TTC549 (cell line): ENCODE results near the gene B3GNT9.

Experiments used
- FAIRE-seq: peaks from 2 replicates; lab custom pipeline; 2012; peaks lifted over from hg19 to GRCh38; lab: Jason Lieb, UNC

The B3GNT9 gene, protein sequence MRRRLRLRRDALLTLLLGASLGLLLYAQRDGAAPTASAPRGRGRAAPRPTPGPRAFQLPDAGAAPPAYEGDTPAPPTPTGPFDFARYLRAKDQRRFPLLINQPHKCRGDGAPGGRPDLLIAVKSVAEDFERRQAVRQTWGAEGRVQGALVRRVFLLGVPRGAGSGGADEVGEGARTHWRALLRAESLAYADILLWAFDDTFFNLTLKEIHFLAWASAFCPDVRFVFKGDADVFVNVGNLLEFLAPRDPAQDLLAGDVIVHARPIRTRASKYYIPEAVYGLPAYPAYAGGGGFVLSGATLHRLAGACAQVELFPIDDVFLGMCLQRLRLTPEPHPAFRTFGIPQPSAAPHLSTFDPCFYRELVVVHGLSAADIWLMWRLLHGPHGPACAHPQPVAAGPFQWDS

DNA sequence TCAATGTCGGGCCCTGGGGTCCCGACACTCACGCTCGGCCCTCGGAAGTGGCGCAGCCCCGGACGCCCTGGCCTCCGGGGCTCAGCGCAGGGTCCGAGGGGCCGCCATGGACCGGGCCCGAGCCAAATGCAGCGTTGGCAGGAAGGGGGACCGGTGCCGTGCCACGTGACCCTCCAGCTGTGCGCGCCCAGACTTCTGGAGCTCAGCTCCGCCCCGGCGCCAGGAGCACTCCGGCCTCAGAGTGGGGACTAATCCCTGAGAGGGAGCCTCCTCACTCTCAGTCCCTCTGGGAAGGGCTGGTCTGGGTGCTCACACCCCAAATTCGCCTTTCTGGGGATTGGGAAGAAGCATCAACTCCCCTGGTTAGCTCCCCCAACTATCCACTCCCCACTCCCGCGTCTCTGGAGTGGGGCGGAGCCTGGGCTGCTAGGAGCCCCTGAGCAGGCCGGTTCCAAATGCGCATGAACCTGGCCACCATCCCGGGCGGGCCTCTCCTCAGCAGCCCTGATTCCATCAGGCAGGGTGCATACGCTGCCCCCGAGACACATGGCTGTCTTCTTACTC lies at the start of gene B3GNT9:
B3GNT9 (minus strand) TSS at position 166 of the 564 bp plus-strand sequence. CDS start 513 bp downstream, outside the sequence.
- FAIRE-seq, result no peak

DNA sequence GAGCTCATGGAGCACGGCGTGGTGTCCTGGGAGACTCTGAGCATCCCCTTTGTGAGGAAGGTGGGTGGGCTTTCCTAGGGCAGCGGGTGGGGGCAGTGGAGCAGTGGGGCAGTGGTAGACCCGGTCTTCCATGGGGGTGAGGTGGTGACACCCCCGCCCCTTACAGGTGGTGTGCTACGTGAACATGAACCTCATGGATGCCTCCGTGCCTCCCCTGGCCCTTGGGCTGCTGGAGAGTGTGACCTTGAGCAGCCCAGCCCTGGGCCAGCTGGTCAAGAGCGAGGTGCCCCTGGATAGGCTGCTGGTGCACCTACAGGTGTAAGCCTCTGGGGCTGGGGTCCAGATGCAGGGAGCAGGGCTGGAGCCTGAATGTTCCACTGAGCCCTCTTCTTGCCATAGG lies 49.7 kb upstream of the B3GNT9 start:
- FAIRE-seq, result no peak

DNA sequence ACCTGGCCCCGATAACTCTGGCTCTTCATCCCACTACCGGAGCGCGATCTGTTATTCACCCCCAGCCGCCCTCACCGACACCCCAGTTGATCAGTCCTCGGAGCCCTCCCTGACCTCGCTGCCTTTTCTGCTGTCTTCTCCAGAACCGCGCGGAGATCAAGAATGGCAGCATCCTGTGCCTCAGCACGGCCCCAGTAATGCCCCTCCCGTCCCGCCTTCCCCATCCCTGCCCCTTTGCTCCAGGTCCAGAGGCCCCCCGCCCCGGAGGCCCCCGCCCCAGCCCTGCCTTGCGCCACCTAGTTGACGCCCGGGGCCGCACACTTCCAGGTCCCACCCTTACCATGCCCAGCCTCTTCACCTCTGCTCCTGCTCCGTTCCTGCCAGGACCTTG lies 49.0 kb upstream of the B3GNT9 start:
- FAIRE-seq, result no peak

DNA sequence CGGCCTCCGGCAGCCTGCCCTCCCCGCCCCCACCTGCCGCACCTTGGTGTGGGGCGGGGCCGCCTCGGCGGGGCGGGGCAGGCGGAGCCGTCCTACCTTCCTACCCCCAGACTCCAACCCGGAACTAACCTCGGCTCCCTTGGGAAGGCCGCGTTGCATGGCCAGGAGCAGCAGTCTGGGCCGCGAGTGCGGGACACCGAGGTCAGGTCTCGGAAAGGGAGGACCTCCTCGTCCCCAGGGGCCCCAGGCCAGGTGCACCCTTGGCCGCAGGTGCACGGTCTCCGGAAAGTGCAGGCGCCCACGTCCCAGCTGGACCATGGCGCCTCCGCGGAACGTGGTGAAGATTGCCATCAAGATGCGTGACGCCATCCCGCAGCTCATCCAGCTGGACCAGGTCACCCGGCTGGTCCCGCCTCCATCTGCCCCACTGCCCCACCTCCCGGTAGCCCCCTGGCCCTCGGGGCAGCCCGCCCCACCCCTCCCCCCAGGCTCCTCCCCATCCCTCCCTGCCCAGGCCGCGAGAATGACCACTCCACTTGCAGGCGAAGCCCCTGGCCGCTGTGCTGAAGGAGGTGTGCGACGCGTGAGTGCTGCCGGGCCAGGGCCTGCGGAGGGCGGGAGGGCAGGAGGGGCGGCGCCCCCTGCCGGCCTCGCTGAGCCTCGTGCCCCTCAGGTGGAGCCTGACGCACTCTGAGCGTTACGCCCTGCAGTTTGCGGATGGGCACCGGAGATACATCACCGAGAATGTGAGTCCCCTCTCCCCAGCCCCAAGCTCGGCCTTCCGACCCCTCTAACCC lies 48.4 kb upstream of the B3GNT9 start, which contains the start of gene ELMO3:
ELMO3 (plus strand) TSS at position 121 of the 797 bp plus-strand sequence; CDS start at position 317, 196 bp downstream.
- FAIRE-seq, result no peak

DNA sequence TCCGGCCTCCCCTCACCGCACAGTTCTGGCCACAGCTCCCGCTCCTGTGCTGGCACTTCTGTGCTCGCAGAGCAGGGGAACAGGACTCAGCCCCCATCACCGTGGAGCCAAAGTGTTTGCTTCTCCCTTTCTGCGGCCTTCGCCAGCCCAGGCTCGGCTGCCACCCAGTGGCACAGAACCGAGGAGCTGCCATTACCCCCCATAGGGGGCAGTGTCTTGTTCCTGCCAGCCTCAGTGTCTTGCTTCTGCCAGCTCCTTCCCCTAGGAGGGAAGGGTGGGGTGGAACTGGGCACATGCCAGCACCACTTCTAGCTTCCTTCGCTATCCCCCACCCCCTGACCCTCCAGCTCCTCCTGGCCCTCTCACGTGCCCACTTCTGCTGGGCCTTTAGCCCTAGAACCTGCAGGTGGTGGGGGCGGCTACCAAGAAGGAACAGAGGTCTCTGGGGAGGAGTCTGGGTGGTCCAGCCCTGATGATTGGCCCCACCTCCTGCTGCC lies 47.5 kb upstream of the B3GNT9 start:
- no peak for FAIRE-seq

DNA sequence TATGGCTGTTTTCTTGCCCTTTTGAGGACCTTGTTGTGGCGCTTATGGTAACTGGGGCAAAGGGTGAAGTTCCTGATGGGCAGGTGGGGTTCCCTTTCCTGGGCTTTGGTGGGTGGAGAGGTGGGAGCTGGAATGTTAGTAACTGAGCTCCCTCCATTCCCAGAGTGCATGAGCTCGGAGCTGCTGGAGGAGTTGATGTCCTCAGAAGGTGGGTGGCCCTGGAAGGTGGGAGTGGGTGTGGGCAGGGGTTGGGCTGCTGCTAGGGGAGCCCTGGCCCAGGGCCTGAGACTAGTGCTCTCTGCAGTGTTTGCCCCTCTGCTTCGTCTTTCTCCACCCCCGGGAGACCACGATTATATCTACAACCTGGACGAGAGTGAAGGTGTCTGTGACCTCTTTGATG lies 46.9 kb upstream of the B3GNT9 start:
- FAIRE-seq, result no peak

DNA sequence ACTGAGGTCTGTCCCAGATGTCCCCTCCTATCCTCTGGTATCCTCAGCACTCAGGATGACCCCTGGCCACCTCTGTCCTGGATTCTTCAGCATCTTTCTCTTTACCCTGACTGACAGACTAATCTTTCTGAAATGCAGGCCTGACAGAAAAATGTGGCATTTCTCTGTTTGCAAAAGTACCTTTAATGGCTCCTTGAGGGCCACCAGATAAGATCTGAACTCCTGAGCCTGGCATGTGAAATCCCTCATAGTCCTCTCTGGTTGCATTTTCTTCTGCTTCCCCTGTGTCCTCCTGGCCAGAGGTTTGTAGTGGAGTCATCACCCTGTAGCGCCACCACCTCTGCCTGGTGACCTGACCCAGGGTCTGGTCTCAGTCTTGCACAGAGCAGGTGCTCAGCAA lies 46.1 kb upstream of the B3GNT9 start:
- no peak for FAIRE-seq

DNA sequence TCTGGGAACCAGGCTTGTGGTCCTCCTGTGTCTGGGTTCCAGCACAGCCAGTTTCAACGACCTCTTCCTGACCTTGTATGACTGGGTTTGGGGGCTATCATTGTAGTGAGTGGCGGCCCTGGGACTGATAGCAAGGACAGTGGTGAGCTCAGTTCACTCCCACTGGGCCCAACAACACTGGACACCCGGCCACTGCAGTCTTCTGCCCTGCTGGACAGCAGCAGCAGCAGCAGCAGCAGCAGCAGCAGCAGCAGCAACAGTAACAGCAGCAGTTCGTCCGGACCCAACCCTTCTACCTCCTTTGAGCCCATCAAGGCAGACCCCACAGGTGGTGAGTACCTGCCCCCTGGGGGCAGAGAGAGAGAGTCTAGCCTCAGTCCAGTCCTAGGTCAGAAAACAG lies 44.9 kb upstream of the B3GNT9 start:
- no peak for FAIRE-seq

DNA sequence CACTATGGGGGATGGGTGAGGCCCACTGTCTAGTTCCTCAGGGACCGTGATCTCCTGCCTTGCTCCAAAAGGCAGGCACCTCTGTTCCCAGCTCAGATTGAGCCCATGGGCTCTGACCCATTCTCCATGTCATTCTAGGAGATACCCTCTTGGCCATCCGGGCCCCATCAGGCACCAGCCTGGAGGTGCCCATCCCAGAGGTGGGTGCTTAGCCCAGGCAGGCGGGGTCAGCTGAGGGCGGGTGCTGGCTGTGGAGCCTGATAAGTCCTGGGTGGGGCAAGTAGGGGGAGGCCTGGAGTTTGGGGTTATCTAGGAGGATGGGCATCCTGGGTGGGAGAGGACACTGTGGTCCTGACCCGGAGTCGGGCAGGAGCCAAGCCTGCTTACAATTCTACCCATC lies 43.5 kb upstream of the B3GNT9 start:
- FAIRE-seq, result no peak

DNA sequence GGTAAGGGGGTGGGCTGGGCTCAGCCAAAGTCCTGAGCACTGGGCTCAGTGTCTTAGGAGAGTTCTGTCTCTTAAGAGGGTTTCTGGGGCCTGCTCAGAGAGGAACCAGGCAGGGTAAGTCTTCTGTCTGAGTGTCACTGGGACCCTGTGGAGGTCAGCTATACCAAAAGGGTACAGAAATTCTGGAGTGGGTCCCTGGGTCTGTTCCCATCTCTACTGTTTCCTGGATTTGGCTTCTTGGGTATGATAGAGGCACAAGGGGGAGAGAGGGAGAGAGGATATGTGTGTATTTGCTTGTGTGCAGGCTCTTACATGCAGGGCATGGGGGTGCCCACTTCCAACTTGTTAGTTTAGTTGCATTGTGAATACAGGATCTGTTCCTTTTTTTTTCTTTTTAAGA lies 42.7 kb upstream of the B3GNT9 start:
- no peak for FAIRE-seq

DNA sequence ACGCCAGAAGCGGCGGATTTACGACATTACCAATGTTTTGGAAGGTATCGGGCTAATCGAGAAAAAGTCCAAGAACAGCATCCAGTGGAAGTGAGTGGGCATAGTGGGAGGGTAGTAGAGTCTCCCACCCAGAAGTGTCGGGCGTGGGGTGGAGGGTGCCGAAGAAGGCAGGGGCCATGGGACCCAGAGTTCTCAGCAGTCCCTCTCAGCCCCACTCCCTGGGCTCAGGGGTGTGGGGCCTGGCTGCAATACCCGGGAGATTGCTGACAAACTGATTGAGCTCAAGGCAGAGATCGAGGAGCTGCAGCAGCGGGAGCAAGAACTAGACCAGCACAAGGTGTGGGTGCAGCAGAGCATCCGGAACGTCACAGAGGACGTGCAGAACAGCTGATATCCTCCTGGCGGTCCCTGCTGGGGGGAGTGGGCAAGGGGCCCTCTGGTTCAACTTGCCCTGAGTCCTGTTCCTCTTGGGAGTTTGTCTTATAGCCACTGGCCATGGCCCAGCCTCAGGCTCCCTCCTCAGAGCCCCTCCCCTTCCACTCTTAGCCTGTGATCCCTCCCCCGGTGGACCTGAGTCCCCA lies 42.1 kb upstream of the B3GNT9 start:
- no peak for FAIRE-seq

DNA sequence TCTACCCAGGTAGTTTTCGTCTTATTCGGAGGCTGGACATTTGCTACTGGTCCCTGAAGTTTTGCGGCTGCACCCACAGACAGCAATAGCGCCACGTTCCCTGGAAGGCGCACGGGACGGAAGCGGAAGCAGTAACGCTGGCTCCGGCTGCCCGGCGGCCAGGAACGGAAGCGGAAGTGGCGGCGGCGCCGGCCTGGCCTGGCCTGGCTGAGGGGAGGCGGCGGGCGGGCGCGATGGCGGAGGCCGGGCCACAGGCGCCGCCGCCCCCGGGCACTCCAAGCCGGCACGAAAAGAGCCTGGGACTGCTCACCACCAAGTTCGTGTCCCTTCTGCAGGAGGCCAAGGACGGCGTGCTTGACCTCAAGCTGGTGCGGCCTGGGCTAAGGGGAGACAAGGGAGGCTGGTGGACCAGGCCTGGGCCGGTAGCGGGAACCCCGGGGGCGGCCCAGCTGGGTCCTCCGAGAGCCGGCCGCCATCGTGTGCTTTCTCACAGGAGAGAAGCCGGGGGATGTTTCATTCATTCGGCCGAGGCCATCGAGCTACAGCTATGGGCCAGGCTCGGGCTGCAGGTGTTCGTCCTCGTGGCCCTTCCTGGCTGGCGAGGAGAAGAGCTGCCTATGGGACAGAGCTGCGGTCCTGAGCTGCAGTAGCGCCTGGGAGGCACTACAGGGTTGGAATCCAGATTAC lies 41.3 kb upstream of the B3GNT9 start, which contains the start of gene E2F4:
E2F4 (plus strand) TSS at position 161 of the 687 bp plus-strand sequence; CDS start at position 234, 73 bp downstream.
- no peak for FAIRE-seq

DNA sequence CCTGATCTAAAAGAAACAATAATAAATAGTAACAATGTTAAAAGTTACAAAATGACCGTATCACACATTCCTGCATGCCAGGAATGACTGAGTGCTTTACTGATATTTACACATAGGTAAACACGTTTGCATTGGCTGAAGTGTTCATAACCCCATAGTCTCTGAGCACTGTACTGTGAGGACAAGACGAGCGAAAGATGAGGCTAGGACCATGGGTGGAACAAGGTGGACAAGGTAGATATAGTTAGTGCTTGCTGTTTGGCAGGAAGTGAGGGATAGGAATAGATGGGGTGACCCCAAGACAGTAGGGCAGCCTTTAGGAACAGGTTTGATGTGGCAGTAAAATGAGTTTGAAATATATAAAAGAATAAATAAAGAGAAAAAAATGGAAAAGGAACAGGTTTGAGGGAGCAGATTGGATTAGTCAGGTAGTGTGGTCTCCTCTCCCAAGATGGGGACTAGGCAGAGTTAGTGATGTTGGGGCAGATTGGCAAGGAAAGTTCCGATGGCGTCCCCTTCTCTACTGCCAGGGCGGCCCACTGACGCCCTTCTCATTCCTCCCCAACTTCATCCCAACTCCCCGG lies 40.7 kb upstream of the B3GNT9 start:
- FAIRE-seq, result no peak

DNA sequence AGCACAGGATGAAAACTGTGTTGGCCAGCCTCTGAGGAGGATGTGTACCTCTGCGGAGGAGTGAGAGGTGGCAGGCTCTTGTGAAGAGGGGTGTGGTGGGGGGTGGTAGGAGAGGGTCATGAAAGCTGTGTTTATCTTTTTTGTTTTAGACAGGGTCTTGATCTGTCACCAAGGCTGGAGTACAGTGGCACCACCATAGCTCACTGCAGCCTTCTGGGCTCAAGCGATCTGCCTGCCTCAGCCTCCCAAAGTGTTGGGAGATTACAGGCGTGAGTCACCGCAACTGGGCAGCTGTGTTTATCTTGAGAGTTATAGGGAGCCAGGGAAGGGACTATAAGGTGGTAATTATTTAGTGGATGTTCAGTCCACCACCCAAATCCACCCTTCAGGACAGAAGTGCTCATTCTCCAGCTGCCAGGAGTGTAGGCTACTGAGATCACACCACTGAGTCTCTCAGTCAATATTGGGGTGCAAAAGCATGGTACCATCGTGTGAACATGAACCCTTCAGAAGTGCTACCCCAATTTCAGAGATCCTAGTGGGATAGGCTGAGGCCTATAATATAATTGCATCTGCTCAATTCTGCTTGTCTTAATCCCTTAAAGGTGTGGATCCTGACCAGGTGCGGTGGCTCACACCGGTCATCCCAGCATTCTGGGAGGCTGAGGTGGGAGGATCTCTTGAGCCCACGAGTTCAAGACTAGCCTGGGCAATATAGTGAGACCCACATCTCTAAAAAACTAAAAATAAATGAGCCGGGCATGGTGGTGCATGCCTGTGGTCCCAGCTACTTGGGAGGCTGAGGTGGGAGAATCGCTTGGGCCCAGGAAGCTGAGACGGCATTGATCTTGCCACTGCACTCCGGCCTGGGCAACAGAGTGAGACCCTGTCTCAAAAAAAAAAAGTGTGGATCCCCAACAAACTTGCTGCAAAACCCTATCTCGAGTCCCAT lies 39.9 kb upstream of the B3GNT9 start:
- no peak for FAIRE-seq

DNA sequence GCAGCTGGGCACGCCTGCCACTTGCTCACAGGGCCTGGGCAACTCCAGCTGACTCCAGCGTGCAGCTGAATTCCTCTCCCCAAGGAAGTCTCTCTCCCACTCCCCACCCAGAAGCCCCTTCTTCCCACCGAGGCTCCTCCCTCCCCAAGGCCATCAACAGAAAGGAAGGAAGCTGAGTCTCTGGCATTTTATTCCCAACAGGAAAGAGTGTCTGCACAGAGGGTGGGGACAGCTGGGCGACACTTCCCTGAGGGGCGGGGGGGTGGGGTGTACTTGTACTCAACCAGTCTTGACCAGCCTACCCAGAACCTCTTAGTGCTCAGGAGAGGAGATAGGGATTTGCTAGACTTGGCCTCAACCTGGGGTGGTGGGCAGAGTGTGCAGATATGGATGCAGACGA lies 39.2 kb upstream of the B3GNT9 start, which contains the start of gene EXOC3L1:
EXOC3L1 (minus strand) TSS at position 96 of the 400 bp plus-strand sequence. CDS start 460 bp downstream, outside the sequence.
- FAIRE-seq, result no peak

DNA sequence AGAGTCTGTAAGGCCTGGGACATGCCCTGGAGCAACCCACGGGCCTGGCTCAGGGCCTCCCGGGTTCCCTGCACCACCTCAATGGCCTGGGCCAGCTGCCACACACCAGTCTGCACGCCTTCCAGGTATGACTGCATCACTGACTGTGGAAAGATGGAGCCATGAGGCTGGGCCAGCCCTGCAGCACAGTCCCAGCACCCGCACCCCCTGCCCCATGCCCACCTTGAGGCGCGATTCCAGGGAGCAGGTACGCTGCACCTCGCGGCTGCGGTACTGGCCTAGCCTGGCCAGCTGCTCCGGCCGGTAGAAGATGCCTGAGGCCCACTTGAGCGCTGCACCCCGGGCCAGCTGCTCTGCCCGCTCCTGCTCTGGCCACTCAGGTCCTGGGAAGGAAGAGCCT lies 38.0 kb upstream of the B3GNT9 start:
- no peak for FAIRE-seq

DNA sequence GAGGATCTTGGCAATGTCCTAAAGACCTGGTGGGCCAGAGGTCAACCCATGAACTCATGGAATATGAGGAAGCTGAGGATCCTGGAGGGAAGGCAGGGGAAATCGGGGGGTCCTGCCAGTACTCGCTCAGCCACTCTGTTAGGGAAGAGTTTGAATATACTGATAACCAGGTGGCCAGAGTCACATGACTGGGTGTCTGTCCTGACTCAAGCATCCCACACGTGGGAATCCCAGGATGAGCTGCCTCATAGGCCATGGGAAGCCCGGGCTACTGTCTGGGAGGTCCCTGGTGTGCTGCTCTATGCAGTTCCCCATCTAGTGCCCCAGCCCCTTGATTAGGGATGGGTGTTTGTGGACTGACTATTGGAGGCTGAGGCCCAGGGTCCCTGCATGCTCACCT lies 37.5 kb upstream of the B3GNT9 start:
- FAIRE-seq, result no peak

DNA sequence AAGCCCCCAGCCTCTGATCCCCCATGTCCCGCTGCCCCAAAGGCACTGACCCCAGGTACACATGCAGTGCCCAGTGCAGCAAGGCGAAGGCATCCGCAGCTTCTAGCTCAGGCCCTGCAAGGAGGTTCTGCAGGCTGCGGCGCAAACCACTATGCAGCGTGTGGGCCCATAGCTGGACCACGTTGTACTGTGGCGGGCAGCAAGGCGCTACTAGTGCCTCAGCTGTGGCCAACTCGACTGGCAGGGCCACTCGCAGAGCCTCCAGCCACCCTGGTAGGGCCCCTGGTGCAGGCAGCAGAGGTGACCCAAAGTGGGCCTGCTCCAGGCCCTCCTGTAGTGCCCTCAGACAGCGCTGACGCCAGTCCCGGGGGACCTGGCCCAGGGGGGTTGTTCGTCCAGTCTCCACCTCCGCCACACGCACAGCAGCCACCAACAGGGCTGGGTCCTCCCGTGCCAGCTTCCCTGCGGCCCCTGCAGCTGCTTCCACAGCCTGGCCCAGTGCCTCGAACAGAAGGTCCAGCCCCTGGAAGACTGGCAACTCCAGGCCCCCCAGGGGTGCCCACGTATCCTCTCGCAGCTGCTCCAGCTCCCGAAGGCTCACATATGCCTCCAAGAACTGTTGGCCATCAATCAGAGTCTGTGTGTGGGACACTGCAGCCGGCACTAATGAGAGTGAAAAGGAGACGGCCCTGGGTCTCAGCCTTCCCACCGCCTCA lies 36.5 kb upstream of the B3GNT9 start:
- FAIRE-seq, result no peak

DNA sequence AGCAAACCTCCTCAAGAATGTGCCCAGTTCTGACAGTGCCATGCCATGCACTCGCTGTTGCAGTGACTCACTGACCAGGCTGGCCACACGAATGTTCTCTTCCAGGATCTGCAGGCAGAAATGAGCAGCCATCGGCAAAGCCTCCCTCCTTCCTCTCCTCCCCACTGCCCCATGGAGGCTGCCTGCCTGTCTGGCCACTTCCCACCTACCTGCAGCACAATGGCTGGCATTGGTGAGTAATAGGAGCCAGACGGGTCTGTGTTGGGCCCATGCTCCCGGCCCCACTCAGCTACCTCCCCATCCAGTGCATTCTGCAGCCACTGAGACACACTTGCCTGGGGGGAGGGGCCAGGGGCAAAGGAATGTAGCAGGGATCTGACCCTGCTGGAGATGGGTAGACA lies 35.8 kb upstream of the B3GNT9 start:
- FAIRE-seq, result no peak
